G401 (cell line): ENCODE results near the gene HMGCR. TPM values are rescaled to one million over a fixed set of nuclear protein-coding genes. Genes with fewer than 3 reads are reported as not detected.
"Not testable (repeated sequence)": the region's sequence is repeated elsewhere in the genome, so short reads cannot be mapped to it uniquely, and the experiment has no call there.

ENCODE experiments used
- DNase-seq: peaks from one replicate; pipeline ENCODE4 v3.0.0-alpha.2; 2015; ENCODE audit warnings: low spot score
- in situ Hi-C: cut with HindIII; loops from 2 replicates; pipeline ENCODE4 v1.10.0; 2016; ENCODE audit warnings: low sequenced_read_pairs, mixed read lengths
- total RNA-seq: library from RNA; depleted of rRNA; stranded (reverse); fragments of >200 nt; shearing (Covaris generic); gene quantifications from 2 replicates; pipeline ENCODE4 v1.2.3, GENCODE V29; 2014; rRNA removed

Gene HMGCR
- 257 and 345 TPM in 2 replicates for total RNA-seq

DNA sequence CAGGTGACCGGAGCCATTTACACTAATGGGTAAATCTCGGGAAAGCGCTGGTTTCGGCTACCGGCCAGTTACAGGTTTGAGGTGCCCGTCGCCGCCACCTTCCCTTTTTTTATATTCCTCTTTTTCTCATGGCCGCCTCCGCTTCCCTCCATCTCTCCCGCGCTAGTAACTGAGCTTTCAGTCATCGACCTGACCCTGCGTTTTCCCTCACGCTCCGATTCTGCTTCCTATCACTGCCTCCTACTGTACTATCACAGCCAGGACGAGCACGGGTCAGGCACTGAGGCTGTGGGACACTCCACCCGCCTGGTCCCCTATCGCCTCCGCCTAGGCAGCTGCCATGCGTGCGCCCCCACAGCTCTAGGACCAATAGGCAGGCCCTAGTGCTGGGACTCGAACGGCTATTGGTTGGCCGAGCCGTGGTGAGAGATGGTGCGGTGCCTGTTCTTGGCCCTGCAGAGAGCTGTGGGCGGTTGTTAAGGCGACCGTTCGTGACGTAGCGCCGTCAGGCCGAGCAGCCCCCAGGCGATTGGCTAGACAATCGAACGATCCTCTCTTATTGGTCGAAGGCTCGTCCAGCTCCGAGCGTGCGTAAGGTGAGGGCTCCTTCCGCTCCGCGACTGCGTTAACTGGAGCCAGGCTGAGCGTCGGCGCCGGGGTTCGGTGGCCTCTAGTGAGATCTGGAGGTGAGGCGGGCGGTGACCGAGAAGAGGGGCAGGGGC, at the start of gene HMGCR:
Gene HMGCR (plus strand): TSS at position 606 of the 722 bp plus-strand sequence. CDS start 5,386 bp downstream, outside the sequence.
- DNase-seq: peak; percentile 100
- in situ Hi-C loops: no loop called here

GRCh38 chr5:75291844-75292243, 45.2 kb upstream of the HMGCR start:
- DNase-seq, in situ Hi-C loops: not testable (repeated sequence)

DNA sequence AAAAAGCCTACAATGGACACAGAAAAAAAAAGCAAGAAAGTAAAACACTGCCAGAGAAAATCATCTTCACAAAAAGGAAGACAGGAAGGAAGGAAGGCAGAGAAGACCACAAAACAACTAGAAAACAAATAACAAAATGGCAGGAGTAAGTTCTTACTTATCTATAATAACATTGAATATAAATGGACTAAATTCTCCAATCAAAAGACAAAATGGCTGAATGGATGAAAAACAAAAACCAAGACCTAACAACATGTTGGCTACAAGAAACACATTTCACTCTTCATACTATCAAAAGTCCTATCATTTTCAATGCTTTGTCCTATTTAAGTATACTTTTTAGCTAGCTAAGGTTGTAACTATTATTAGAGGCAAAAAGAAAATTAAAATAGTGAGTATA, 36.9 kb upstream of the HMGCR start:
- no peak for DNase-seq
- in situ Hi-C loops: no loop called here

DNA sequence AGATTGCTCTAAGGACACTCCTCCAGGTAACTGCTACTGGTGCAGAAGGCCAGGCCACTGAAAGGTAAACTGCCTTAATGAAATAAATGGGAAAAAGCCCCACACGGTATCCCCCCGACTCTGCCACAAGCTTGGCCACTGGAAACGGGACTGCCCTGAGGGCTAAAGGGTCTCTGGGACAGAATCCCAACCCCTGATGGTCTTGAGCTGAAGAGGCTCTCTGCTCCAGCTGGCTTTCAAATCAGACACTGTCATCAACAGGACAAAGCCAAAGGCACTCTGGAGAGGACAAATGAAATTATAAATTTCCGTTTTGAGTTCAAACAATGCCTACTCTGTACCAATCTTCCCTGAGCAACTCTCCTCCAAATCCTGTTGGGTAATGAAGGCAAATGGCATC, 33.6 kb upstream of the HMGCR start:
- no peak for DNase-seq
- in situ Hi-C loops: no loop called here

GRCh38 chr5:75304486-75304885, 32.5 kb upstream of the HMGCR start:
- in situ Hi-C loops, DNase-seq: not testable (repeated sequence)

GRCh38 chr5:75306746-75307145, 30.3 kb upstream of the HMGCR start:
- in situ Hi-C loops: no loop called here
- no peak for DNase-seq

GRCh38 chr5:75310212-75310611, 26.8 kb upstream of the HMGCR start:
- no peak for DNase-seq
- in situ Hi-C loops: no loop called here

DNA sequence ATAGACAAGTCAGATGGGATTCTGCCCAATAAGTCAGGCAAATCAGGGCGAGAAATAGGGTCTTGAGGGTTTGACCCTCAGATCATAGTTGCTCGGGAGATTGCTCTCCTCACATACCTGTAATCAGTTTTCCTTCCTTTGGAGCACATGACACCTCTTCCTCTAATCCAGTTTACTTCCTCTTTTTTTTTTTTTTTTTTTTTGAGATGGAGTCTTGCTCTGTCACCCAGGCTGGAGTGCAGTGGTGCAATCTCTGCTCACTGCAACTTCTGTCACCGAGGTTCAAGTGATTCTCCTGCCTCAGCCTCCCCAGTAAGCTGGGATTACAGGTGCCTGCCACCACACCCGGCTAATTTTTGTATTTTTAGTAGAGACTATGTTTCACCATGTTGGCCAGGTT, 17.9 kb upstream of the HMGCR start:
- DNase-seq, in situ Hi-C loops: not testable (repeated sequence)

- in situ Hi-C loops: no loop called here
- no peak for DNase-seq
Measured at GRCh38 chr5:75319638-75320037, 17.4 kb upstream of the HMGCR start.

DNA sequence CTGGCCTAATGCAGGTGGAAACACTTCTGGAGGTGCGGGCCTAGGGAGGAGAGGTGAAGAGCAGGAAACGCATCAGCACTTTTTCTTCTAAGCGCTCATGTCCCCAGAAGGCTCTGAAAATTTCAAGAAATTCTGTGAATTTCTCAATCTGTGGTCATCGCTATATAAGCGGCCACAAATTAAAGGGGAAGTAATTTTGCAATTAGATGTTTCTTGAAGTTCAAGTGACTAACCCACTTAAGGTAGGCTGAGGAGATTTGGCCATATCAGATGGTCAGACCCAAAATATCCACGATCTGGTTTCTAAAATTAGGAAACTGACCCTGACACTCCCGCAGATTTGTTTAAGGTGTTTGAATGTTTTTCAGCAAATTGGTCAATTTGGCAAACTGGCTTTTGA, 16.6 kb upstream of the HMGCR start:
- in situ Hi-C loops: no loop called here
- DNase-seq: no peak

DNA sequence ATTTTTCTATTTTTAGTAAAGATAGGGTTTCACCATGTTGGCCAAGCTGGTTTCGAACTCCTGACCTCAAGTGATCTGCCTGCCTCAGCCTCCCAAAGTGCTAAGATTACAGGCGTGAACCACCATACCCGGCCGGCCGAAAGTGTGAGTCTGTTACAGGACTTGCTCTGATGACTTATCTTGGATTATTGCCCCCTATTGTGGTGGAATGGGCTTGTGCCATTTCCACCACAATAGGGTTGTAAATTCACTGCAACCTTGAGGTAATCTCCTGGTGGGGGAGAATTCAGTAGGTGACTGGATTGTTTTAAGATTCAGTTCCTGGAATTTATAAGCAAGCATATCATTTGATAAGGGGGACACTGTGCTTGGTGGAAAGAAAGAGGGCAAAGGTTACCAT, 15.0 kb upstream of the HMGCR start:
- in situ Hi-C loops: no loop called here

GRCh38 chr5:75324791-75325190, 12.2 kb upstream of the HMGCR start:
- no peak for DNase-seq
- in situ Hi-C loops: no loop called here

More for the DNA sequence above, 15.0 kb upstream of the HMGCR start:
- no peak for DNase-seq

DNA sequence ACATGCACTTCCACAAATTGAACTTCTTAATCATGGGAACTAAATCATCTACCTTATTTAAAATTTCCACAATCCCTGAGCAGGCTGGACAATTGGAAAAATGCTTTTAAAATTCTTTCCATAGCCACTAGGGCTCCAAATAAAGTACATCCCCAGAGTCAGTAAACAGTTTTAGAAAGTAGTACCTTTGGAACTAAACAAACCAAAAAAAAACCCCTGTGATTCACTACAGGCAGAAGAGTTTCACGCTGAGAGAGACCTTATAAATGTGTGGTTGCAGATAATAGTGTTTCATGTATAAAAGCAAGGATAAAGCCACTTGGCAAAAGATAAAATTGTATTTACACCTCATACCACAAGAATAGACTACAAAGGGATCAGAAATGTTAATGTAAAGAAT, 11.8 kb upstream of the HMGCR start:
- DNase-seq: no peak
- in situ Hi-C loops: no loop called here

DNA sequence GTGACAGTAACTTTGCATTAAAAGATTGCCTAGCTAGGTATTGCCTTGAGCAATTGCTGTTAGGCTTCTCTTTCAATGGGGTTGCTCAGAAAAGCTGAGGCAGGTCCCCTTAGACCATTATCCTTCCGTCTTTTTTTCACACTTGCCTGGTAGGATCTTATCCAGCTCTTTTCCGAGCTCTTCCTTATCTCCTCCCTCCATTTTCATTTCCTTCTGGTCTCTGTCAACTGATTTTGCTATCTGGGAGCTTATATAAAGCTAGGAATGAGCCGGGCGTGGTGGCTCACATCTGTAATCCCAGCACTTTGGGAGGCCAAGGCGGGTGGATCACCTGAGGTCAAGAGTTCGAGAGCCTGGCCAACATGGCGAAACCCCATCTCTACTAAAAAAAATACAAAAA, 6.6 kb upstream of the HMGCR start:
- no peak for DNase-seq
- in situ Hi-C loops: no loop called here

DNA sequence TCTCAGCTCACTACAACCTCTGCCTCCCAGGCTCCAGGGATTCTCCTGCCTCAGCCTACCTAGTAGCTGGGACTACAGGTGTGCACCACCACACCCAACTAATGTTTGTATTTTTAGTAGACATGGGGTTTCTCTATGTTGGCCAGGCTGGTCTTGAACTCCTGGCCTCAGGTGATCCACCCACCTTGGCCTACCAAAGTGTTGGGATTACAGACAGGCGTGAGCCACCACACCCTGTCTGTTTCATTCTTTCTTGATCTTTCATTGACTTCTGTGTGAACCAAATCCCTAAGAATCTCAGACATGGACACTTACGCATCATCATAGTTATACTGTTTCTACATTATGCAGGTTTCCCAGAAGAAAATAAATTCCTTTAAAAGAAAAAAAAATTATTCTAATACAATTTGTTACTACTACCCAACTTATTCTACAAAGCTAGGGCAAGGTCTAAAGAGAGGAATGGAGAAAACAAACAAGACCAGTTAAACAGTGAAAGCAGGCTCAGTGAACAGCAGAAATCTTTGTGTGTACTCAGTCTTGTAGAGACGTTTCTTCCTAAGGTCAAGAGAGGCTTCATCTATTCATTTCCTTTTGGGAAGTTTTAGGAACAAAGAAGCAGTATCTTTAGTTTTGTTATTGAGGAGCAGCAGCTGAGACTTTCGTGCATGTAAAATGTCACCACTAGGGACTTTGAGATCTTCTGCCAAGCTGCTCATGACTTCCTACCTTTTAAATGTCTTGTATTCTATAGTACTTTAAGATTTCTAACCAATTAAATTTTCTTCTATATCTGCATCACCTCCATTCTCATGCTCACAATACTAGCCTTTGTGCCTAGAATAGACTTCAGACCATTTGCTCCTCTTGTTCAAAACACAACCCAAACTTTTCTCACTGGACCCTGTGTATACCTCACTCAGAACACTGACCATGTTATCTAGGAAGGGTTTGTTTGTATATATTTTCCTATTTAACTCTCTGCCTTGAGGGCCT, 5.6 kb upstream of the HMGCR start:
- in situ Hi-C loops: no loop called here
- DNase-seq: no peak

DNA sequence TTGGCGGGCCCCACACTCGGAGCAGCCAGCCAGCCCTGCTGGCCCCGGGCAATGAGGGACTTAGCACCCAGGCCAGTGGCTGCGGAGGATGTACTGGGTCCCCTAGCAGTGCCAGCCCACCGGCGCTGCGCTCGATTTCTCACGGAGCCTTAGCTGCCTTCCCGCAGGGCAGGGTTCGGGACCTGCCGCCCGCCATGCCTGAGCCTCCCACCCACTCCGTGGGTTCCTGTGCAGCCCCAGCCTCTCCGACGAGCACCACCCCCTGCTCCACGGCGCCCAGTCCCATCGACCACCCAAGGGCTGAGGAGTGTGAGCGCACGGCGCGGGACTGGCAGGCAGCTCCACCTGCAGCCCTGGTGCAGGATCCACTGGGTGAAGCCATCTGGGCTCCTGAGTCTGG, 3.3 kb upstream of the HMGCR start:
- in situ Hi-C loops, DNase-seq: not testable (repeated sequence)

GRCh38 chr5:75334413-75334812, 2.6 kb upstream of the HMGCR start:
- in situ Hi-C loops, DNase-seq: not testable (repeated sequence)

DNA sequence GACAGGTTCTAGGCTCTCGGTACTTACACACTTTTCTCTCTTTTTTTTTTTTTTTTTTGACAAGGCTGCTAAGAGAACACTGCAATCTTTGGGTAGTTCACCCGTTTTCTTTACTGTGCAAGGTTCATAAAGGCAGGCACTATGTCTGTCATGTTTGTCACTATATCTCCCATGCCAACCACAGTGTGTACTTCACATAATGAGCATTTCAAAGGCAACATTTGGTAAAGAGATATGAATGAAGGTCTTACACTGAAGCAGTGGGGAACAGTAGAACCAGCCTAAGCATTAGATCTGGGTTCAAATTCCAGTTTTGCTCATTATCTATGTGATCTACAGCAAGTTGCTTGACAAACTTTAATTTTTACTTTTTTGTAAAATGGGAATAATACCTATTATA, 1.5 kb upstream of the HMGCR start:
- in situ Hi-C loops: no loop called here
- no peak for DNase-seq

DNA sequence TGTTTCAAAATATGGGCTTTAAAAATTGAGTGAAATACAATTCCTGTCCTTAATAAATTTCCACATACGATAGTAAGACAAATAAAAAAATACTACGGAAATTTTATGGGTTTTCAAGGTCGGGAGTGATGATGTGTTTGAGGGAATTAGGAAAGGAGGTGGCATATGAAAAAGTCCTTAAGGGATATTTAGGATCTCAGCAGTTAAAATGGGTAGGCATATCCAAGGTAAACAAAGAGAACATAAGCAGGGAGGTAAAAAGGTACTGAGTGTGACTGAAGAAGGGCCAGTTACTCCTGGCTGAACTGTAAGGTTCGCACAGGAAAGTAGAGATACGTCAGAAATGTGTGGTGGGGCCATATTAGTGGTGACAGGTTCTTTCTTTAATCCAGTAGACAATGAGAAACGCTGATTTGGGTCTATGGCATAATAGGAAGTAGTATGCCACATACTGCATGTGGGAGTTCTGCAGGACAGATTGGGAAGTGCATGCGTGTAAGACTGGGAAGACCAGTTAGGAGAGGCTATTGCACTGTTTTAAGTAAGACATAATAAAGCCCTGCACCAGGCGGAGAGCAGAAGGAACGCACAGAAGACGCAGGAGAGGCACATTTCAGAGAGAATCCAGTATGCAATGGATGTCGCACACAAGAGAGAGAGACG, 937 bp upstream of the HMGCR start:
- peak; percentile 83 for DNase-seq
- in situ Hi-C loops: no loop called here
